Vagina (tissue), 2 donors: Measurements from ENCODE around the gene UNC119B.
A peak's percentile ranks its signal among the peaks of the same experiment; 100 is the strongest.

Experiments
- POLR2AphosphoS5 ChIP-seq, 2 donors: sonication (generic); formaldehyde crosslinking; IDR thresholded peaks; one replicate each; pipeline ENCODE4 v1.9.0; 2017; ENCODE audit warnings: antibody characterized with exemption in 2 of 2, mild to moderate bottlenecking in 2 of 2, low read depth in 1 of 2; ENCODE audit not compliant: insufficient read depth in 1 of 2
- TF ChIP-seq, protein P1 (sequence below), 3 experiments: fragments of 450-650 bp in 2 of 3; fragments of 200-600 bp in 1 of 3; sonication (generic) in 1 of 3; IDR thresholded peaks; one replicate each; pipeline ENCODE4 v1.5.1; 2017 to 2019; ENCODE audit warnings: antibody characterized with exemption in 3 of 3, mild to moderate bottlenecking in 2 of 3, moderate library complexity in 2 of 3

DNA sequence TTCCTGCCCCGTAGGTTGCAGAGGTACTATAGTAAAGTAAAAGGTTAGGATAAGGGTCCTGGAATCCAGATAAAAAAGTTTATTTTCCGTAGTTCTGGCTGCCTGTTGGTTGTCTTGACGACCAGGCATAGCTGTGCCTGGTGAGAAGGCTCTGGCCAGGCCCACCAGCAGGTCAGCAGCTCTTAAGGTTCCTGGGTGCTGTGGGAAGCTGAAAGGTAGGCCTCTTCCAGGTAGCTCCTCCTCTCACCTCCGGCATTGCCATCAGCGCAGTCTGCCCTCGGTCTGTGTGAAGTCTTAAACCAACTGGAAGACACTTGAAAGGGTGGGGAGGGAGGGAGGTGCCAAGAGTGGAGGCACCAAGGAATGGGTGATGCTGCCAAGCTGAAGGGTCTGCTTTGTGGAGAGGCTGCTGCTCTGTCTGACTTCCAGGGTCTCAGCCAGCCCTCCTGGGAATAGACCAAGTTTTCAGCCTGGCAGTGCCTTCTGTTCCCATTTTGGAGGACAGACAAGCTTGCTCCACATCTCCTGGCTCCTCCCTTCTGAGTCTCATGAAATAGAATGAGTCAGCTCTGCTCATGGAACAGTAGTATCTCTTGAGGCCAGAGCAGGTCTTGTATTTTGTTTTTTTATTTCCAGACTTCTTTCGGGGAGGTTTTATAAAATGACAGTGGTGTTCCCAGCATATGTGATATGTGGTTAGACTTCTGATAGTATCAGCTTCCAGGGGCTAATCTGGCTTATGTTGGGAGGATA is 10.2 kb downstream of the UNC119B start:
- peak; percentile 30 to 41 for TF ChIP-seq POLR2AphosphoS5 (IDR thresholded peaks at IDR 0.05; ENCODE audit: insufficient read depth in 1 of 2, low read depth in 1 of 2)
- TF ChIP-seq, protein P1, sequence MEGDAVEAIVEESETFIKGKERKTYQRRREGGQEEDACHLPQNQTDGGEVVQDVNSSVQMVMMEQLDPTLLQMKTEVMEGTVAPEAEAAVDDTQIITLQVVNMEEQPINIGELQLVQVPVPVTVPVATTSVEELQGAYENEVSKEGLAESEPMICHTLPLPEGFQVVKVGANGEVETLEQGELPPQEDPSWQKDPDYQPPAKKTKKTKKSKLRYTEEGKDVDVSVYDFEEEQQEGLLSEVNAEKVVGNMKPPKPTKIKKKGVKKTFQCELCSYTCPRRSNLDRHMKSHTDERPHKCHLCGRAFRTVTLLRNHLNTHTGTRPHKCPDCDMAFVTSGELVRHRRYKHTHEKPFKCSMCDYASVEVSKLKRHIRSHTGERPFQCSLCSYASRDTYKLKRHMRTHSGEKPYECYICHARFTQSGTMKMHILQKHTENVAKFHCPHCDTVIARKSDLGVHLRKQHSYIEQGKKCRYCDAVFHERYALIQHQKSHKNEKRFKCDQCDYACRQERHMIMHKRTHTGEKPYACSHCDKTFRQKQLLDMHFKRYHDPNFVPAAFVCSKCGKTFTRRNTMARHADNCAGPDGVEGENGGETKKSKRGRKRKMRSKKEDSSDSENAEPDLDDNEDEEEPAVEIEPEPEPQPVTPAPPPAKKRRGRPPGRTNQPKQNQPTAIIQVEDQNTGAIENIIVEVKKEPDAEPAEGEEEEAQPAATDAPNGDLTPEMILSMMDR (IDR thresholded peaks at IDR 0.05): no peak
